Cerebellar nuclear complex (tissue), 1 donor: Measurements from ENCODE around the gene INTS3.
"Not testable (repeated sequence)": the region's sequence is repeated elsewhere in the genome, so short reads cannot be mapped to it uniquely, and the experiment has no call there.

ENCODE experiments used
- DNase-seq, 2 experiments: peaks; one replicate each; lab custom pipeline; 2025; lab: John Stamatoyannopoulos, UW

INTS3 gene

GRCh38 chr1:153752072-153752471 is 24.2 kb downstream of the INTS3 start:
- no peak for DNase-seq

GRCh38 chr1:153752571-153753195 is 24.8 kb downstream of the INTS3 start:
- DNase-seq, result no peak

GRCh38 chr1:153754266-153754665 is 26.4 kb downstream of the INTS3 start:
- DNase-seq, result no peak

GRCh38 chr1:153760440-153760839 is 32.6 kb downstream of the INTS3 start:
- no peak for DNase-seq

- no peak for DNase-seq
Measured at GRCh38 chr1:153763365-153764225, 35.7 kb downstream of the INTS3 start.

- no peak for DNase-seq
Measured at GRCh38 chr1:153764310-153764709, 36.5 kb downstream of the INTS3 start.

GRCh38 chr1:153766663-153767062 is 38.8 kb downstream of the INTS3 start:
- DNase-seq, result not testable (repeated sequence)

- DNase-seq, result no peak
Measured at GRCh38 chr1:153767519-153767918, 39.7 kb downstream of the INTS3 start.

GRCh38 chr1:153768316-153769181 is 40.7 kb downstream of the INTS3 start:
- no peak for DNase-seq

GRCh38 chr1:153769221-153769620 is 41.4 kb downstream of the INTS3 start:
- DNase-seq, result no peak

- no peak for DNase-seq
Measured at GRCh38 chr1:153770797-153771196, 42.9 kb downstream of the INTS3 start.

- no peak for DNase-seq
Measured at GRCh38 chr1:153771261-153771660, 43.4 kb downstream of the INTS3 start.

- no peak for DNase-seq
Measured at GRCh38 chr1:153771841-153772593, 44.2 kb downstream of the INTS3 start.

- DNase-seq, result no peak
Measured at GRCh38 chr1:153773096-153773921, 45.5 kb downstream of the INTS3 start.

- no peak for DNase-seq
Measured at GRCh38 chr1:153774026-153774595, 46.3 kb downstream of the INTS3 start.

GRCh38 chr1:153774780-153775457 is 47.1 kb downstream of the INTS3 start, which contains the start of gene SLC27A3:
TSS of gene SLC27A3 (plus strand) at chr1:153775407. CDS start at chr1:153775498, 91 bp downstream.
- DNase-seq, result peak in 1 of 2 experiments; percentile 26

GRCh38 chr1:153775458-153776327 is 47.8 kb downstream of the INTS3 start:
- DNase-seq, result no peak

- no peak for DNase-seq
Measured at GRCh38 chr1:153776352-153776751, 48.5 kb downstream of the INTS3 start.
